ENCODE data around the gene YAF2. TPM values are rescaled to one million over a fixed set of nuclear protein-coding genes. Genes with fewer than 3 reads are reported as not detected.

YAF2 gene
- total RNA-seq, 2 donors from 2014 or later = 10.0 to 14.4 TPM

DNA sequence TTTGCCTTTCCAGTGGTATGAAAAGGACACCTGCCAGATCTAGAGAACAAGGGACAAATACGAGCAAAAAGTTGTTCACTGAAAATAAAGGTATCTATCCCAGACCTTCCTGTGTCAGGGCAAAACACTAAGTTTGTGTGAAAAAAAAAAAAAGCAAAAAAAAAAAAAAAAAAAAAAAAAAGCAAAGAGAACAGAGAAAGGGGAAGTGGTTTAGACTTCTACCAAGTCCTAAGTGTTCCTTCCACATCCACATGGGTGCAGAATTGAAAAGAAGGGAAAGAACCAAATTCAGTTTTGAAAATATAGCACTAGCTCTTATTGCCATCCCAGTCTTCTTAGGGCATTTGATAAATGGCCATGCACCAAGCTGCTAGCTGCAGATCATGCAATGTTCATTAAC lies 46.1 kb upstream of the YAF2 start:
- no peaks in the 10 kb centered on the region for H3K36me3 ChIP-seq
- intact Hi-C loops (cut with DNase I) = no loop called here
- no peak overlapping the region for H3K27ac ChIP-seq
- DNase-seq (ENCODE audit: low spot score) = no peak
- no peaks in the 10 kb centered on the region for H3K9me3 ChIP-seq
- no peaks in the 10 kb centered on the region for H3K4me1 ChIP-seq (replicated peaks)
- no peaks in the 10 kb centered on the region for H3K27me3 ChIP-seq (replicated peaks; ENCODE audit: insufficient read depth)
- H3K4me3 ChIP-seq = no peak overlapping the region
- TF ChIP-seq, protein P1, sequence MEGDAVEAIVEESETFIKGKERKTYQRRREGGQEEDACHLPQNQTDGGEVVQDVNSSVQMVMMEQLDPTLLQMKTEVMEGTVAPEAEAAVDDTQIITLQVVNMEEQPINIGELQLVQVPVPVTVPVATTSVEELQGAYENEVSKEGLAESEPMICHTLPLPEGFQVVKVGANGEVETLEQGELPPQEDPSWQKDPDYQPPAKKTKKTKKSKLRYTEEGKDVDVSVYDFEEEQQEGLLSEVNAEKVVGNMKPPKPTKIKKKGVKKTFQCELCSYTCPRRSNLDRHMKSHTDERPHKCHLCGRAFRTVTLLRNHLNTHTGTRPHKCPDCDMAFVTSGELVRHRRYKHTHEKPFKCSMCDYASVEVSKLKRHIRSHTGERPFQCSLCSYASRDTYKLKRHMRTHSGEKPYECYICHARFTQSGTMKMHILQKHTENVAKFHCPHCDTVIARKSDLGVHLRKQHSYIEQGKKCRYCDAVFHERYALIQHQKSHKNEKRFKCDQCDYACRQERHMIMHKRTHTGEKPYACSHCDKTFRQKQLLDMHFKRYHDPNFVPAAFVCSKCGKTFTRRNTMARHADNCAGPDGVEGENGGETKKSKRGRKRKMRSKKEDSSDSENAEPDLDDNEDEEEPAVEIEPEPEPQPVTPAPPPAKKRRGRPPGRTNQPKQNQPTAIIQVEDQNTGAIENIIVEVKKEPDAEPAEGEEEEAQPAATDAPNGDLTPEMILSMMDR (IDR thresholded peaks at IDR 0.05) = no peak
- TF ChIP-seq POLR2A (IDR thresholded peaks at IDR 0.05) (no peak), POLR2AphosphoS5 (IDR thresholded peaks at IDR 0.05) (no peak)
- WGBS = 76% methylated on average over 1 of the region's 1 CpG

DNA sequence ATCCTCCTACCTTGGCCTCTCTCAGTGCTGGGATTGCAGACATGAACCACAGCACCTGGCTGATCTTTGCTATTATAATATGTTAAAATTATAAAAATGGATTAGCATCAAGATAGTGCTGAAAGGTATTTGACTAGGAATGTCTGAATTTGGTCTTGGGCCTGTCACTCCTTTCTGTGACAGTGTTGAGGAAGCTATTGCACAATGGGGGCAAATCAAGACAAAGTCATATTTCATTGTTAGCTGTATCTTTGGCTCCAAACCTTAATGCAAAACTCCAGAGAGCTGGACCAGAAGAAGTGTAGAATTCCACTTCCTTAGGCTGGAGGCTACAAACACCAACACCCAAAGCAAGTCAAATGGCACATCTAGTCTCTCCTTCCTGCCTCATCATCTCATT lies 45.7 kb upstream of the YAF2 start:
- Histone ChIP-seq H3K27ac (no peak overlapping the region), H3K27me3 (replicated peaks; ENCODE audit: insufficient read depth) (no peaks in the 10 kb centered on the region), H3K4me1 (replicated peaks) (no peaks in the 10 kb centered on the region), H3K36me3 (no peaks in the 10 kb centered on the region), H3K4me3 (no peak overlapping the region), H3K9me3 (no peaks in the 10 kb centered on the region)
- no peak for DNase-seq (ENCODE audit: low spot score)
- TF ChIP-seq POLR2AphosphoS5 (IDR thresholded peaks at IDR 0.05) = no peak
- TF ChIP-seq POLR2A (IDR thresholded peaks at IDR 0.05) = no peak
- TF ChIP-seq, protein P1 (IDR thresholded peaks at IDR 0.05) = no peak
- intact Hi-C loops (cut with DNase I) = no loop called here

DNA sequence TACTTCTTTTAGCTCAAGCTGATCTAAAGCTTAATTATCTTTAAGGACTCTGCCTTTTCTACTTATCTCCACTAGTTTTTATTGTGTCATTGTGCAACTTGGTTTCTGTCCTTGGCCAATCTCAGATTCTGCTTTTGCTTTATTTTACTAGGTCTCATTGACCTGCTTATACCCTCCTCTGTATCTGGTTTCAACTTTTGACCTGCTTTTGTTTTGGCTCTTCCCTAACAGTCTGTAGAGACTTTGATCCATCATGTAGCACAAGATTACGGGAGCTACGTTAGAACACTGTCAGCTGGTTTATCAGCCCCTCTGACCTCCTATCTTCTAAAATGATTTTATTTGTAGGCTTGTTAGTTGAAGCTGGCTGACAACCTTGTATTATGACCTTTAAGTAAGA lies 44.2 kb upstream of the YAF2 start:
- TF ChIP-seq POLR2AphosphoS5 (IDR thresholded peaks at IDR 0.05) (no peak), POLR2A (IDR thresholded peaks at IDR 0.05) (no peak)
- TF ChIP-seq, protein P1 (IDR thresholded peaks at IDR 0.05) = no peak
- WGBS = 64% methylated on average over 2 of the region's 2 CpGs
- intact Hi-C loops (cut with DNase I) = no loop called here
- Histone ChIP-seq H3K27ac (no peak overlapping the region), H3K27me3 (replicated peaks; ENCODE audit: insufficient read depth) (no peaks in the 10 kb centered on the region), H3K9me3 (no peaks in the 10 kb centered on the region), H3K36me3 (no peaks in the 10 kb centered on the region), H3K4me3 (no peak overlapping the region), H3K4me1 (replicated peaks) (no peaks in the 10 kb centered on the region)
- no peak for DNase-seq (ENCODE audit: low spot score)

DNA sequence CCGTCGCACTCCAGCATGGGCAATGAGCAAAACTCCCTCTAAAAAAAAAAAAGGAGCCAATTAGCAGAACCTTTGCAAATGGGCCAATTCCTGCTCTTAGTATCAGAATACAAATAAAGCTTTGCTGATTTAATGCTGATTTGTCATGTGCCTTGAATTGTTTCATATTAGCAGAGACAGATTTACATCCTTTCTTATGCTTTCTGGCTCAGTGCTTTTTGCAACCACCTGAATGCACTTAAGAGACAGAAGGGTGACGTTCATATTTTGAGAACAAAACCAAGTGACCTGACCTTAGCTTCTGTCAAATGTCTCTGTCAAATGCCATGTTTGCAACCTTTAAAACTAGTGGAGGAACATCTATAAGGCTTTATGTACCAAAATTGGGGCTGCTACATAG lies 43.8 kb upstream of the YAF2 start:
- TF ChIP-seq POLR2A (IDR thresholded peaks at IDR 0.05) (no peak), POLR2AphosphoS5 (IDR thresholded peaks at IDR 0.05) (no peak)
- TF ChIP-seq, protein P1 (IDR thresholded peaks at IDR 0.05) = no peak
- H3K27ac ChIP-seq = no peak overlapping the region
- intact Hi-C loops (cut with DNase I) = no loop called here
- H3K9me3 ChIP-seq = no peaks in the 10 kb centered on the region
- no peaks in the 10 kb centered on the region for H3K36me3 ChIP-seq
- H3K27me3 ChIP-seq (replicated peaks; ENCODE audit: insufficient read depth) = no peaks in the 10 kb centered on the region
- H3K4me3 ChIP-seq = no peak overlapping the region
- WGBS = 77% methylated on average over 3 of the region's 3 CpGs
- H3K4me1 ChIP-seq (replicated peaks) = no peaks in the 10 kb centered on the region
- DNase-seq (ENCODE audit: low spot score) = no peak

DNA sequence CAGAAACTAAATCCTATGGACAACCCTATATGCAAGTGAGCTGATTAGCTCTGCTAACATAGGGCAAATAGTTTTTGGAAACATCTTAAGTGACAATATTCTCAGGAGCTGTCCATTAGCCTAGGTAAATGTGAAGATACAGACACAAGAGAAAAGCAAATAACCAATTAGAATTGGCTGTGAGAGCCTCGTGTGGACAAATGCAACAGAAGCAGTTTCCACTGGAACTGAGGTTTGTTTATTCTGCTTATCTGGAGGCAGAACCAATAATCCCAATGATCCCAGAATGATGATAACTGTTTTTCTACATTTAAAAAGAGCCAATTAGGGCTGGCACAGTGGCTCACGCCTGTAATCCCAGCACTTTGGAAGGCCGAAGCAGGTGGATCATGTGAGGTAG lies 43.2 kb upstream of the YAF2 start:
- intact Hi-C loops (cut with DNase I) = no loop called here
- Histone ChIP-seq H3K36me3 (no peaks in the 10 kb centered on the region), H3K4me1 (replicated peaks) (no peaks in the 10 kb centered on the region), H3K9me3 (no peaks in the 10 kb centered on the region), H3K27me3 (replicated peaks; ENCODE audit: insufficient read depth) (no peaks in the 10 kb centered on the region), H3K27ac (no peak overlapping the region), H3K4me3 (no peak overlapping the region)
- TF ChIP-seq POLR2AphosphoS5 (IDR thresholded peaks at IDR 0.05) (no peak), POLR2A (IDR thresholded peaks at IDR 0.05) (no peak)
- TF ChIP-seq, protein P1 (IDR thresholded peaks at IDR 0.05) = no peak
- no peak for DNase-seq (ENCODE audit: low spot score)
- 45% methylated on average over 3 of the region's 3 CpGs for WGBS

Data from prostate gland (tissue), 2 donors.